HG03520 (cell line): ENCODE data around the gene SERPINB1.
"Not testable (repeated sequence)": the region's sequence is repeated elsewhere in the genome, so short reads cannot be mapped to it uniquely, and the experiment has no call there.

Experiments
- ATAC-seq: cut with Tn5 transposase; IDR thresholded peaks from one replicate; pipeline ENCODE4 v1.9.1; 2021; ENCODE audit warnings: mild to moderate bottlenecking, moderate library complexity; ENCODE audit not compliant: unreplicated experiment

SERPINB1 gene

GRCh38 chr6:2819115-2819514 is 22.5 kb downstream of the SERPINB1 start:
- ATAC-seq = no peak

DNA sequence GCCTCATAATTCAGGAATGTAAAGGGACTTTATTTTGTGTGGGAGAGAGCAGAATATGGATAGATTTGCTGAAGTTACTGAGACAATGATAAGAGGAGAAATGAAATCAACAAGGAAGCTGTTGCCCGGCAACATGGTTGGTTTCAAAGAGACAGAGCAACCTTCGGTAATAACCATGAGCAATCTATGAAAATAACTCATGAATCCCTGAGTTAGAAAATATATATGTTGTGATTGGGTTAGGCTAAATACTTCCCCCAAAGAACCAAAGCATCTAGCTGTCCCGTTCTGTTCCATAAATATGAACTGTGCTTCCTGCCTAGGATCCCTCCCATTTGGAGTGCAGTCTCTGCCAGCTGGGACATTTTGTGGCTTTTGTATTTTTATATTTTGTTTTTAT is 23.1 kb downstream of the SERPINB1 start:
- no peak for ATAC-seq

DNA sequence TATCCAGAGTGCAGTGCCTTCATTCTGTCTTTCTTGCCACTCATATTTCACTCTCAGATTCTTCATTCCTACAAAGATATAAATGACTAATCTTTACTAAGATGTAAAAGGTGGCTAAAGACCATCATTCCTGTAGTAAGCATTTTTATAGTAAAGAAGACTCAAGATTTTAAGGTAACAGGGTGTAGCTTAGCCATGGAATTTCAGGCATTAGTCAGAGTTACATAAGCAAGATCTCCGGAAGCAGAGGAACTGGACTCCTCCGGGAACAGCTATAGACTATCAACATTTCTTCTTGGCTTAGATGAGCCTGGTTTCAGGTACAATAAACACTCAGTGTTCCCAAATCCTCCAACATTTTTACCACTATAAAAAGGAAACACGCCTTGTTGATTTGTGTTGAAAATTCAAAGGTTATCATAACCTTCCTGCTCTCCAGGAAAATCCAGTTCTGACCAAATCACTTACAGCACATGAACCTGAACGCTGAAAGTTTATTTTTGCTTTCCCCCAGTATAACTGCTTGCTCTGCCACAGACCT is 23.7 kb downstream of the SERPINB1 start:
- no peak for ATAC-seq

DNA sequence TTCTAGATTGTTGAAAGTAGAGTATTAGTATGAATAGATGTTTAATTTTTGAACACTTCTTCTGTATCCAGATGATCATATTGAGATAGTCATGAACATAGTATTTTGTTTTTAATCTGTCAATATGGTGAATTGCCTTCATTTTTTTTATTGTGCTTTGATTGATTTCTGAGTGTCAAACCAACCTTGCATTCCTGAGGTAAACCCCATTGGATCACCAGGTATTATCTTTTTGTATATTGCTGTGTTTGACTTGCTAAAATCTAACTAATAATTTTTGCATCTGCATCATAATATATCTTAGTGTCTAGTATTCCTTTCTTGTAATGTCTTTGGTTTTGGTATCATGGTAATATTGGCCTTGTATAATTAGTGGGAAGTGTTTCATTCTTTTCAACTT is 25.5 kb downstream of the SERPINB1 start:
- no peak for ATAC-seq

GRCh38 chr6:2812695-2813094 is 29.0 kb downstream of the SERPINB1 start:
- no peak for ATAC-seq

- no peak for ATAC-seq
Measured at GRCh38 chr6:2810092-2810671, 31.5 kb downstream of the SERPINB1 start.

GRCh38 chr6:2809015-2809414 is 32.6 kb downstream of the SERPINB1 start:
- ATAC-seq = no peak

DNA sequence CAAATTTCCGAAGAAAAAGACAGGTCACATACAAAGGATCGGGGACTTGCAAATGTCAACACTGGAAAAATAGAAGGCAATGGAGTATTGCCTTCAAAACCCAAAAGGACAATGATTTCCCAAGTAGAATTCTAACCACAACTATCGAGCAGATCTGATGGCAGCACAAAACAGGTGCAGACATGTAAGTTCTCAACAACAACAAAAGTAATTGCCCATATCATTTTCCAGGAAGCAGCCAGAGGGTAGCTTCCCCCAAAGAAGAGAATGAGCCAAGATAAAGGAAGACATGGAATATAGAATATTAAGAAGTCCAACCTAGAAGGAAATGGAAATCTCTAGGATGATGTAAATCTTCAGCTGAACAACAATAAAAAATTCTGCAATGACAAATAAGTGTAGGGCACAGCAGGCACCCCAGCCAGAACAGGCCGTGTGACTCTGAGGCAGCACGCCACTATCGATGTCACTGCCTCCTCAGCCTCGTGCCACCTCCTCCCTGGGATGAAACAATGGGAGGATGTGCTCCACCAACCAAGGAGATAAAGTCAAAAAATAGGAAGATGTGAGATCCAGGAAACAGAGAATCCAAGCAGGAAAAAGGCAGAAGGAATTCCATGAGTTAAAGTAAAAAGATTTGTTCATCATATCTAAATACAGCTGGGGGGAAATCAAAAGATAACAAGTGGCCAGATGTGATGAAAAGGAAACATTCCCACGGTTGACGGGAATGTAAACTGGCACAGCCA is 34.1 kb downstream of the SERPINB1 start:
- no peak for ATAC-seq

- no peak for ATAC-seq
Measured at GRCh38 chr6:2806644-2807043, 35.0 kb downstream of the SERPINB1 start.

DNA sequence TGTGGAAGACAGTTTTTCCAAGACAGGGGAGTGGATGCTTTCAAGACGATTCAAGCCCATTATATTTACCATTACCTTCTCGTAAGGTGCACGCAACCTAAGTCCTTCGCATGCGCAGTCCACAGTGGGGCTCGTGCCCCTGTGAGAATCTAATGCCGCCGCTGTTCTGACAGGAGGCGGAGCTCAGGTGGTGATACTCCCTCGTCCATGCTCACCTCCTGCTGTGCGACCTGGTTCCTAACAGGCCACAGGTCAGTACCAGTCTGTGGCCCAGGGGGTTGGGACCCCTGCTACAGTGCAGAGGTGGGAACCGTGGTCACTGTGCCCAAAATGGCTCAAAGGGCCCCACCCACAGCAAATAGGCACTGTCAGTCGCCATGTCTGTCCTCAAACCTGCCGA is 36.6 kb downstream of the SERPINB1 start:
- no peak for ATAC-seq

- ATAC-seq = no peak
Measured at GRCh38 chr6:2804516-2804915, 37.1 kb downstream of the SERPINB1 start.

- no peak for ATAC-seq
Measured at GRCh38 chr6:2803731-2804429, 37.8 kb downstream of the SERPINB1 start.

DNA sequence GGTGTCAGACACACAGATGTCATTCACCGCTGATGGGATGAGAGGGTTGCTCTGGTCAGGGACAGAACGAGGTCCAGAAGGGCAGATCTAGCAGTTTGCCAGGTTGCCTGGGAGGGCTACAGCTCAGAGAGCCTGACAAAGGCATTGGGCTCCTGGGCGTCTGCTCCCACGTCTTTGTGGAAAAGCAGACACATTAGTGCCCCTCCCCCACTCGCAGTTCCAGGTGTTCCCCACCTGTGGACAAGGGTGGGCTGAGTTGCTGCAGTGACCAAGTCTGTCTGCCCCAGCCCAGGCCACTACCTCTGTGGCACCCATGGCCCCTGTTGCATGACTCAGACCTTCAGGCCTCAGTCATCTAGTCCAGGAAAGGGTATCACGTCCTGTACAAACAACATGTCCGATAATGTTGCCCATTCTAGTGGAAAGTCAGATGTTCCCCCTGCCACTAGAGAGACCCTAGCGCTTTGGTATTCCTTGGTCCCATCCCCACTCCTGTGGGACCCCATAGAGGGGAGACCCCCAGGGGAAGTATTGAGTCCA is 39.1 kb downstream of the SERPINB1 start:
- ATAC-seq = no peak

GRCh38 chr6:2801687-2802086 is 40.0 kb downstream of the SERPINB1 start:
- not testable (repeated sequence) for ATAC-seq

DNA sequence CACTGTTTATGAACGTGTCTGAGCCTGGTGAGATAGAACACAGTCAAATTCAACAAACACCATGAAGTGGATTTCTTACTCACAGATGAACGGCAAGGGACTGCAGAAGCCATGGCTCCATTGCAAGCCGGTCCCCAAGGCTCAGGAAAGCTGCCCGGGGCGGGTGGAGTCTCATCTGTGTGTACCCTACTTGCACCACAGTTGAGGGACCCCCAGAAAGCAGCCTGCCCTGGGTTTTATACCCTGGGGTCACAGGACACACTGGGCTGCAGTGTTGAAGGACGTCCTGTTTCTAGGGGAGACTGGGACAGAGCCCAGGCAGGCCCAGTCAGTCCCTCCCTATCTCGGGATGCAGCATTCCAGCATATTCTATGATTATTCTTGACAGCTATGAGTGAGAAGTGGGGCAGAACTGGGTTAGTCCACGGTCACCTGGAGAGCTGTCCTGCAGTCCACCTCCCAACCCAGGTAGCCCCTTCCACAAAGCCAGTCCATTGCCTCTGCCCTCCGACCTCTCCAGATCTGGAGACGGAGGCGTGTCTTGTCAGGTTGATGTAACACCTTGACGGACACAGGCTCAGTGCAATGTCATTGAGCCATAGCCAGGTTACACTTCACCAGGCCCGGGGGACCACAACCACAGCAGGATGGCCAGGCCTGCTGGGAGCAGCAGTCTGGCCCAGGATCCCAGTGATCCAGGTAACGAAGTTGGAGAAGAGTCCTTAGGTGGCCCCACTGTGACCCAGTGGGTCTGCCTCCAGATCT is 40.9 kb downstream of the SERPINB1 start:
- no peak for ATAC-seq

GRCh38 chr6:2799936-2800527 is 41.6 kb downstream of the SERPINB1 start:
- ATAC-seq = no peak

DNA sequence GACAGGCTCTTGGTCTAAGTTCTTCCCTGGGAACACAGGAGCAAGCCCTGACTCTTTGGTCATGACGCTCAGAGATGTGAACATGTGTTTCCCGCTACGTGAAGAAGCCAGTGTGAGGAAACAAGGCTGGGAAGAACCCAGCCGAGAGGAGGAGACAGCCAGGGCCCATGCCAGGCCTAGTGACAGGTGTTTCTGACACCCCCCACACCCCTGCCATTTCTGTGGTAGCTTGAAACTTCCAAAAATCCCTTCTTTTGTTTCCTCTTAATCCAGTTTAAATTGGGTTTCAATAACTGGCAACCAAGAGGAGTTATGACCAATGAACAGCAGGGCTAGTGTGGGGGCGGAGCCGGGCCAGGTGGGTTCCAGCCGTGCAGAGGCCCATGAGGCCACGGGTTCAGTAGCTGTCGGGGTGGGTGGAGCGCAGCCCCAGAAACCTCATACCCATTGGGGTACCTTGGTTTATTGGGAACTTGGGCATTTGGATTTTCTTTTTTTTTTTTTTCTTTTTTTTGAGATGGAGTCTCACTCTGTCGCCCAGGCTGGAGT is 43.0 kb downstream of the SERPINB1 start:
- ATAC-seq = no peak

- ATAC-seq = no peak
Measured at GRCh38 chr6:2797564-2798031, 44.1 kb downstream of the SERPINB1 start.

GRCh38 chr6:2796861-2797260 is 44.8 kb downstream of the SERPINB1 start:
- ATAC-seq = no peak

- ATAC-seq = no peak
Measured at GRCh38 chr6:2795956-2796355, 45.7 kb downstream of the SERPINB1 start.
